HEK293T (cell line): ENCODE data around the gene PPP6R3.
A peak's percentile ranks its signal among the peaks of the same experiment; 100 is the strongest.

Experiments used
- CTCF ChIA-PET: fragments of 350-600 bp; formaldehyde crosslinking; extraction: SDS; loops from one replicate; lab custom pipeline; 2021; ENCODE audit warnings: antibody characterized with exemption, inconsistent platforms; lab: Yijun Ruan, JAX
- POLR2A ChIA-PET: fragments of 350-600 bp; formaldehyde crosslinking; extraction: SDS; loops from one replicate; lab custom pipeline; 2020; ENCODE audit warnings: antibody characterized with exemption, inconsistent platforms; lab: Yijun Ruan, JAX
- DNase-seq: peaks from one replicate; pipeline ENCODE4 v3.0.0; 2012; ENCODE audit warnings: mixed read lengths; ENCODE audit errors: extremely low spot score
- ARNT ChIP-seq: fragments of 450-650 bp; IDR thresholded peaks from 2 replicates; pipeline ENCODE4 v1.6.1; 2017; ENCODE audit warnings: mild to moderate bottlenecking
- BHLHE40 ChIP-seq: fragments of 450-650 bp; IDR thresholded peaks from 2 replicates; pipeline ENCODE4 v1.6.1; 2016; ENCODE audit warnings: mild to moderate bottlenecking, moderate library complexity, borderline replicate concordance
- CTBP1 ChIP-seq: fragments of 450-650 bp; IDR thresholded peaks from 2 replicates; pipeline ENCODE4 v1.6.1; 2016; ENCODE audit warnings: borderline replicate concordance
- ELF4 ChIP-seq: fragments of 450-650 bp; IDR thresholded peaks from 2 replicates; pipeline ENCODE4 v1.6.1; 2017; ENCODE audit warnings: antibody characterized with exemption
- FOXA1 ChIP-seq: fragments of 450-650 bp; IDR thresholded peaks from 2 replicates; pipeline ENCODE4 v1.6.1; 2016; ENCODE audit warnings: mild to moderate bottlenecking
- FOXK2 ChIP-seq: fragments of 450-650 bp; IDR thresholded peaks from 2 replicates; pipeline ENCODE4 v1.6.1; 2016; ENCODE audit warnings: mild to moderate bottlenecking
- FOXM1 ChIP-seq: fragments of 450-650 bp; IDR thresholded peaks from 2 replicates; pipeline ENCODE4 v1.6.1; 2017; ENCODE audit warnings: mild to moderate bottlenecking, borderline replicate concordance
- HDGF ChIP-seq: fragments of 450-650 bp; IDR thresholded peaks from 2 replicates; pipeline ENCODE4 v1.6.1; 2017; ENCODE audit warnings: antibody characterized with exemption, borderline replicate concordance
- L3MBTL2 ChIP-seq: fragments of 450-650 bp; conservative IDR thresholded peaks from 2 replicates; pipeline ENCODE4 v1.6.1; 2016; ENCODE audit warnings: mild to moderate bottlenecking
- LEF1 ChIP-seq: fragments of 450-650 bp; IDR thresholded peaks from 2 replicates; pipeline ENCODE4 v1.6.1; 2017; ENCODE audit warnings: mild to moderate bottlenecking, borderline replicate concordance
- NFRKB ChIP-seq: fragments of 450-650 bp; IDR thresholded peaks from 2 replicates; pipeline ENCODE4 v1.6.1; 2016; ENCODE audit warnings: mild to moderate bottlenecking, moderate library complexity
- SP1 ChIP-seq: fragments of 450-650 bp; IDR thresholded peaks from 2 replicates; pipeline ENCODE4 v1.6.1; 2017
- SUZ12 ChIP-seq: fragments of 450-650 bp; IDR thresholded peaks from 2 replicates; pipeline ENCODE4 v1.6.1; 2016; ENCODE audit warnings: mild to moderate bottlenecking
- TARDBP ChIP-seq: fragments of 450-650 bp; IDR thresholded peaks from 2 replicates; pipeline ENCODE4 v1.6.1; 2016
- ZNF384 ChIP-seq: fragments of 450-650 bp; IDR thresholded peaks from 2 replicates; pipeline ENCODE4 v1.6.1; 2016
- TF ChIP-seq, protein P1 (sequence below): fragments of 450-650 bp; IDR thresholded peaks from 2 replicates; pipeline ENCODE4 v1.6.1; 2016

PPP6R3 gene

GRCh38 chr11:68503792-68504191 is 43.2 kb downstream of the PPP6R3 start:
- no peak for TF ChIP-seq CTBP1
- TF ChIP-seq L3MBTL2: no peak
- TF ChIP-seq ELF4: no peak
- TF ChIP-seq SUZ12: no peak

GRCh38 chr11:68504432-68505066 is 44.0 kb downstream of the PPP6R3 start:
- DNase-seq: no peak
- no peak for TF ChIP-seq FOXK2
- TF ChIP-seq ZNF384: no peak
- TF ChIP-seq ARNT: no peak
- no peak for TF ChIP-seq NFRKB
- no peak for TF ChIP-seq CTBP1
- no peak for TF ChIP-seq L3MBTL2
- TF ChIP-seq FOXM1: no peak
- TF ChIP-seq FOXA1: no peak
- TF ChIP-seq, protein P1, sequence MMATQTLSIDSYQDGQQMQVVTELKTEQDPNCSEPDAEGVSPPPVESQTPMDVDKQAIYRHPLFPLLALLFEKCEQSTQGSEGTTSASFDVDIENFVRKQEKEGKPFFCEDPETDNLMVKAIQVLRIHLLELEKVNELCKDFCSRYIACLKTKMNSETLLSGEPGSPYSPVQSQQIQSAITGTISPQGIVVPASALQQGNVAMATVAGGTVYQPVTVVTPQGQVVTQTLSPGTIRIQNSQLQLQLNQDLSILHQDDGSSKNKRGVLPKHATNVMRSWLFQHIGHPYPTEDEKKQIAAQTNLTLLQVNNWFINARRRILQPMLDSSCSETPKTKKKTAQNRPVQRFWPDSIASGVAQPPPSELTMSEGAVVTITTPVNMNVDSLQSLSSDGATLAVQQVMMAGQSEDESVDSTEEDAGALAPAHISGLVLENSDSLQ: no peak
- no peak for TF ChIP-seq LEF1
- no peak for TF ChIP-seq SUZ12
- no peak for TF ChIP-seq TARDBP
- no peak for TF ChIP-seq BHLHE40
- TF ChIP-seq SP1: no peak
- no peak for TF ChIP-seq HDGF
- no peak for TF ChIP-seq ELF4
- POLR2A ChIA-PET: no interaction called here
- CTCF ChIA-PET: interaction anchor here (0.9 kb wide), 1 partner anchor 21 kb away, joined by 3 read pairs; no protein-coding TSS in a partner anchor

More at GRCh38 chr11:68503792-68504191, 43.2 kb downstream of the PPP6R3 start:
- no peak for DNase-seq
- ChIA-PET POLR2A (no interaction called here), CTCF (no interaction called here)

- DNase-seq: no peak
- POLR2A ChIA-PET: interaction anchor here (1.1 kb wide), 1 partner anchor 44 kb away, joined by 3 read pairs; no protein-coding TSS in a partner anchor
- TF ChIP-seq ELF4 (no peak), L3MBTL2 (no peak), TARDBP (no peak), NFRKB (no peak)
- CTCF ChIA-PET: no interaction called here
Measured at GRCh38 chr11:68505596-68505995, 45.0 kb downstream of the PPP6R3 start.

DNA sequence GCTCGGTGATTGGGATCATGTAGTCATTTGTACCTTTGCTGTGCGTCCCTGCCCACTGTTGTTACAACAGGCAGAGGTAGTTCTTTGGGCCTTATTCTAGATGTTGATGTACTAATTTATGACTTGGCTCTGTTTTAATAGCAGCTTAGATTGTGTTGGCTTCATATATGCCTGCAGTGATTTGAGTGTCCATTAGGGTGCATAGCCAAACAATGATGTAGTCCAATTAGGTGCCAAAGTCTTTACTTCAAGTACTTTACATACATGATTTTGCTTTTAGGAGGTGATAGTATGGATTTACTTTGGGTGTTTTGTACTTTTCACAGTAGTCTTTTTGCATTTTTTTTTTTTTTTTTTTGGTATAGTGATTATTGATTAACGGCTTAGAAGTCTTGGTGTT is 46.4 kb downstream of the PPP6R3 start:
- DNase-seq: peak; percentile 21
- POLR2A ChIA-PET: interaction anchor here (1.1 kb wide), 1 partner anchor 45 kb away, joined by 3 read pairs; no protein-coding TSS in a partner anchor
- TF ChIP-seq CTBP1 (no peak), L3MBTL2 (no peak), SP1 (no peak), NFRKB (no peak), FOXK2 (no peak), FOXM1 (no peak)
- CTCF ChIA-PET: no interaction called here

DNA sequence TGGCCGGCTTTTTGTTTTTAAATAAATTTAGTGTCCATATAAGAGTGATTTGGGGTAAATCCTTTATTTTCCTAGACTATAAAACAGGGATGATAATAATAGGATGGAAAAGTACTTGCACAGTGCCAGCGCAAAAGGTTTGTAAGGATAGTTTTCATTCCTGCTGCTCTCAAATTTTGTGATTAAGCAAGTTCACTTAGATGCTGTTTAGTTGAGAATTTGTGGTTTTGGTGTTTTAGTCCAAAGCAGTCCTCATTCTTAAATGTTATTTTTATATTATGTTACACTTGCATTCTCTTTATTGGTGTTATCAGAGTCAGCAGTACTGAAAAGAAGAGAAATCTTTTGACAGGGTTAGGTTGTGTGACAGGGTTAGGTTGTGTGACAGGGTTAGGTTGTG is 47.9 kb downstream of the PPP6R3 start:
- TF ChIP-seq FOXK2: no peak
- TF ChIP-seq SP1: no peak
- TF ChIP-seq HDGF: no peak
- no peak for TF ChIP-seq ELF4
- no peak for TF ChIP-seq SUZ12
- TF ChIP-seq FOXM1: no peak
- no peak for TF ChIP-seq BHLHE40
- TF ChIP-seq ARNT: no peak
- TF ChIP-seq NFRKB: no peak
- DNase-seq: no peak
- ChIA-PET POLR2A (no interaction called here), CTCF (no interaction called here)

DNA sequence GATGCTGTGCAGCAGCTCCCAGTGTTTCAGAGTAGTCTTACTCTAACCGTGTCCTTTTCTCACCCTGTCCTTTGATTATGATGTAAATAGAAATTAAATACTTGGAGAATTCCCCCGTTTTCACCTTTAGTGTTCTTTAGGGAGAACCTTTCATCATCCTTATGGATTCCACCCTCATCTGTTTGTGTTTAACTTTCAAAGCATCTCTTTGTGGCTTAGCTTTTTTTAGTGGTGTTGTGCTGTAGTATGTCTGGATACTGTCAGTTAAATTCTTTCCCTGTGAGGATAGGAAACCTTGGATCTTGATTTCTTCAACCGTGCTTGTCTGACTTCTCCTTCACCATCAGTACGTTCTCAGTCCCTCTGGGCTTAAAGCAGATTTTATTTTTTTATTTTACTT is 48.5 kb downstream of the PPP6R3 start:
- no peak for DNase-seq
- ChIA-PET POLR2A (no interaction called here), CTCF (interaction anchor here (0.6 kb wide), 1 partner anchor 987 kb away, joined by 6 read pairs; no protein-coding TSS in a partner anchor)
- TF ChIP-seq LEF1: no peak
- no peak for TF ChIP-seq ELF4
- no peak for TF ChIP-seq TARDBP
- TF ChIP-seq ARNT: no peak
- no peak for TF ChIP-seq FOXK2
- TF ChIP-seq FOXA1: no peak
- TF ChIP-seq L3MBTL2: no peak
- TF ChIP-seq HDGF: no peak
- TF ChIP-seq BHLHE40: no peak
- TF ChIP-seq, protein P1: no peak
- no peak for TF ChIP-seq FOXM1
- TF ChIP-seq ZNF384: no peak

GRCh38 chr11:68513930-68514487 is 53.5 kb downstream of the PPP6R3 start:
- ChIA-PET POLR2A (no interaction called here), CTCF (no interaction called here)
- TF ChIP-seq ELF4: no peak
- no peak for DNase-seq
